NB4 (cell line): ENCODE measurements around the gene STAP2.

ENCODE experiments used
- MAX ChIP-seq: IDR thresholded peaks from 2 replicates; pipeline ENCODE4 v1.6.1; 2011; ENCODE audit warnings: low read depth, low read length
- MYC ChIP-seq: IDR thresholded peaks from 2 replicates; pipeline ENCODE4 v1.6.1; 2011; ENCODE audit warnings: low read depth, low read length
- POLR2A ChIP-seq: IDR thresholded peaks from 2 replicates; pipeline ENCODE4 v1.6.1; 2011; ENCODE audit warnings: mild to moderate bottlenecking; ENCODE audit not compliant: insufficient read length; ENCODE audit errors: extremely low read depth
- TF ChIP-seq, protein P1 (sequence below): IDR thresholded peaks from one replicate; pipeline ENCODE4 v1.5.1; 2012; ENCODE audit warnings: low read depth, low read length

GRCh38 chr19:4324228-4324627, 14.4 kb downstream of the STAP2 start:
- TF ChIP-seq, protein P1, sequence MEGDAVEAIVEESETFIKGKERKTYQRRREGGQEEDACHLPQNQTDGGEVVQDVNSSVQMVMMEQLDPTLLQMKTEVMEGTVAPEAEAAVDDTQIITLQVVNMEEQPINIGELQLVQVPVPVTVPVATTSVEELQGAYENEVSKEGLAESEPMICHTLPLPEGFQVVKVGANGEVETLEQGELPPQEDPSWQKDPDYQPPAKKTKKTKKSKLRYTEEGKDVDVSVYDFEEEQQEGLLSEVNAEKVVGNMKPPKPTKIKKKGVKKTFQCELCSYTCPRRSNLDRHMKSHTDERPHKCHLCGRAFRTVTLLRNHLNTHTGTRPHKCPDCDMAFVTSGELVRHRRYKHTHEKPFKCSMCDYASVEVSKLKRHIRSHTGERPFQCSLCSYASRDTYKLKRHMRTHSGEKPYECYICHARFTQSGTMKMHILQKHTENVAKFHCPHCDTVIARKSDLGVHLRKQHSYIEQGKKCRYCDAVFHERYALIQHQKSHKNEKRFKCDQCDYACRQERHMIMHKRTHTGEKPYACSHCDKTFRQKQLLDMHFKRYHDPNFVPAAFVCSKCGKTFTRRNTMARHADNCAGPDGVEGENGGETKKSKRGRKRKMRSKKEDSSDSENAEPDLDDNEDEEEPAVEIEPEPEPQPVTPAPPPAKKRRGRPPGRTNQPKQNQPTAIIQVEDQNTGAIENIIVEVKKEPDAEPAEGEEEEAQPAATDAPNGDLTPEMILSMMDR = no peak
- no peak for TF ChIP-seq MAX
- no peak for TF ChIP-seq POLR2A
- TF ChIP-seq MYC = no peak
